ENCODE measurements around the gene ATM. TPM values are rescaled to one million over a fixed set of nuclear protein-coding genes. Genes with fewer than 3 reads are reported as not detected.

The ATM gene, protein sequence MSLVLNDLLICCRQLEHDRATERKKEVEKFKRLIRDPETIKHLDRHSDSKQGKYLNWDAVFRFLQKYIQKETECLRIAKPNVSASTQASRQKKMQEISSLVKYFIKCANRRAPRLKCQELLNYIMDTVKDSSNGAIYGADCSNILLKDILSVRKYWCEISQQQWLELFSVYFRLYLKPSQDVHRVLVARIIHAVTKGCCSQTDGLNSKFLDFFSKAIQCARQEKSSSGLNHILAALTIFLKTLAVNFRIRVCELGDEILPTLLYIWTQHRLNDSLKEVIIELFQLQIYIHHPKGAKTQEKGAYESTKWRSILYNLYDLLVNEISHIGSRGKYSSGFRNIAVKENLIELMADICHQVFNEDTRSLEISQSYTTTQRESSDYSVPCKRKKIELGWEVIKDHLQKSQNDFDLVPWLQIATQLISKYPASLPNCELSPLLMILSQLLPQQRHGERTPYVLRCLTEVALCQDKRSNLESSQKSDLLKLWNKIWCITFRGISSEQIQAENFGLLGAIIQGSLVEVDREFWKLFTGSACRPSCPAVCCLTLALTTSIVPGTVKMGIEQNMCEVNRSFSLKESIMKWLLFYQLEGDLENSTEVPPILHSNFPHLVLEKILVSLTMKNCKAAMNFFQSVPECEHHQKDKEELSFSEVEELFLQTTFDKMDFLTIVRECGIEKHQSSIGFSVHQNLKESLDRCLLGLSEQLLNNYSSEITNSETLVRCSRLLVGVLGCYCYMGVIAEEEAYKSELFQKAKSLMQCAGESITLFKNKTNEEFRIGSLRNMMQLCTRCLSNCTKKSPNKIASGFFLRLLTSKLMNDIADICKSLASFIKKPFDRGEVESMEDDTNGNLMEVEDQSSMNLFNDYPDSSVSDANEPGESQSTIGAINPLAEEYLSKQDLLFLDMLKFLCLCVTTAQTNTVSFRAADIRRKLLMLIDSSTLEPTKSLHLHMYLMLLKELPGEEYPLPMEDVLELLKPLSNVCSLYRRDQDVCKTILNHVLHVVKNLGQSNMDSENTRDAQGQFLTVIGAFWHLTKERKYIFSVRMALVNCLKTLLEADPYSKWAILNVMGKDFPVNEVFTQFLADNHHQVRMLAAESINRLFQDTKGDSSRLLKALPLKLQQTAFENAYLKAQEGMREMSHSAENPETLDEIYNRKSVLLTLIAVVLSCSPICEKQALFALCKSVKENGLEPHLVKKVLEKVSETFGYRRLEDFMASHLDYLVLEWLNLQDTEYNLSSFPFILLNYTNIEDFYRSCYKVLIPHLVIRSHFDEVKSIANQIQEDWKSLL (N-terminal part only)
- 50.3 and 51.0 TPM in 2 replicates for total RNA-seq

DNA sequence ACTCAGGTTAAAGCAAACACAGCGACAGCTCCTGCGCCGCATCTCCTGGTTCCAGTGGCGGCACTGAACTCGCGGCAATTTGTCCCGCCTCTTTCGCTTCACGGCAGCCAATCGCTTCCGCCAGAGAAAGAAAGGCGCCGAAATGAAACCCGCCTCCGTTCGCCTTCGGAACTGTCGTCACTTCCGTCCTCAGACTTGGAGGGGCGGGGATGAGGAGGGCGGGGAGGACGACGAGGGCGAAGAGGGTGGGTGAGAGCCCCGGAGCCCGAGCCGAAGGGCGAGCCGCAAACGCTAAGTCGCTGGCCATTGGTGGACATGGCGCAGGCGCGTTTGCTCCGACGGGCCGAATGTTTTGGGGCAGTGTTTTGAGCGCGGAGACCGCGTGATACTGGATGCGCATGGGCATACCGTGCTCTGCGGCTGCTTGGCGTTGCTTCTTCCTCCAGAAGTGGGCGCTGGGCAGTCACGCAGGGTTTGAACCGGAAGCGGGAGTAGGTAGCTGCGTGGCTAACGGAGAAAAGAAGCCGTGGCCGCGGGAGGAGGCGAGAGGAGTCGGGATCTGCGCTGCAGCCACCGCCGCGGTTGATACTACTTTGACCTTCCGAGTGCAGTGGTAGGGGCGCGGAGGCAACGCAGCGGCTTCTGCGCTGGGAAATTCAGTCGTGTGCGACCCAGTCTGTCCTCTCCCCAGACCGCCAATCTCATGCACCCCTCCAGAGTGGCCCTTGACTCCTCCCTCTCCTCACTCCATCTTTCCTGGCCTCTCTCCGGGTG, at the start of gene ATM, which contains the start of gene NPAT:
Gene ATM (plus strand): TSS at position 494 of the 774 bp plus-strand sequence. CDS start 4,558 bp downstream, outside the sequence.
Gene NPAT (minus strand): TSS at position 65 of the 774 bp plus-strand sequence. CDS start 102 bp downstream, outside the sequence.

Small RNA genes within 50 kb of the gene (small RNA-seq; reads per million reads assigned to genes)
- not detected for gene RF00019

Other genes starting within 250 kb of the ATM start
- 36.9 and 45.2 TPM in 2 replicates for gene CUL5, start 214.2 kb upstream of the ATM start, total RNA-seq
- 46.7 and 84.0 TPM in 2 replicates for gene ACAT1, start 101.5 kb upstream of the ATM start, total RNA-seq
- gene NPAT, start 429 bp upstream of the ATM start, total RNA-seq, result 20.6 and 22.1 TPM in 2 replicates
- gene C11orf65, start 244.5 kb downstream of the ATM start, total RNA-seq, result 0.10 and 0.33 TPM in 2 replicates